Measurements from ENCODE around the gene CEP170B.
"Not testable (repeated sequence)": the region's sequence is repeated elsewhere in the genome, so short reads cannot be mapped to it uniquely, and the experiment has no call there.

CEP170B gene

GRCh38 chr14:104844306-104845032 lies 20.6 kb upstream of the CEP170B start:
- FAIRE-seq, result no peak

DNA sequence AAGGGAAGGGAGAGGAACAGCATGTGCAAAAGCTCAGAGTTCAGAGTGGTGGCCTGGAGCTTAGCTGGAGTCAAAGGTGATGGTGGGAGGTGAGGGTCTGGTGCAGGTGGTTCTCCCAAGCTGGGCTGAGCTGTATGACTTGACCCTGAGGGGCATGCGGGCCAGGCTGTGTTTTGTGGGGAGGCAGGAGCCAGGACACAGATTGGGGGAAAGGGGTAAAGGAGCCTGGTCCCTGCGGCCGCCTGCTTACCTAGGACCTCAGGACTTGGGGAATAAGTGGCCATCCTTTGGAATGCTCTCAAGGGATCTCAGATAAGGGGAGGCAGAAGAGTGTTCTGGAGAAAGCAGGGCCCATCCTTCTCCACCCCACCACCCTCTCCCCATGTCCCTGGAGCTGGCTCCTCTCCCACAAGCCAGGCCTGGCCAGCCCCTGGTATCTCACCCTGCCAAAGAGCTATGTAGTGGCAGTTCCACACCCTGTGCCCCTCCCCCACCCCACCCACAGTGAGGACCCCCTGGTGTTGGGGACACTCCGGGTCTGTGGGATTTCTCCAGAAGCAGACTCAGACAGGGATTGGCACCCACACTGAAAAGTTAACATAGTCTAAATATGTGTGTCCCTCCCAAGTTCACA lies 19.9 kb upstream of the CEP170B start:
- FAIRE-seq, result no peak

DNA sequence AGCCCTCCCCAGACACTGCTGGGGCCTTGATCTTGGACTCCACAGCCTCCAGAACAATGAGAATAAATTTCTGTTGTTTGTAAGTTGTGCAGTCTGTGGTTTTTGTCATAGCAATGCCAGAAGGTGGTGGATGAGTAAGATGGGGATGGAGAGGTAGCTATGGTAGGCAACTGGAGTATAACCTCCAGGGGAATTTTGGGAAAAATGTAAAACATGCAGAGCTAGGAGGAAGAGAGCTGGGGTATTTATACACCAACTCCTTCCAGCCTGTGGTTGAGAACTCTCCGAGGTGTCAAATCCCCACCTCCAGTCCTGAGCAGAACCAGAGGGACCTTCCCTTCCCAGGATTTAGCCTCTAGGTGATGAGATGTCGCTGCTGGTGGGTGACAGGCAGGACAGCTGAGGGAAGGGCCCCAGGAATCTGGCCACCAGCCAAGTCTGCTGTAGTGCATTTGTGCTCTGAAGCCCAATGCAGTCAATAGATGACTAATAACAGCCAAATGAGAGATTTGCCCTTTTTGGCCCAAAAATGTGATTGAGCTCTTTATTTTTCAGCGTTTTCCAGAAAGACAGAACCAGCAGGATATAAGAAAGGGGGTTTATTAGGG lies 19.1 kb upstream of the CEP170B start:
- FAIRE-seq, result no peak

GRCh38 chr14:104852280-104852663 lies 12.8 kb upstream of the CEP170B start:
- FAIRE-seq, result no peak

- FAIRE-seq, result no peak
These were observed 9.5 kb upstream of the CEP170B start for GRCh38 chr14:104855532-104856090.

DNA sequence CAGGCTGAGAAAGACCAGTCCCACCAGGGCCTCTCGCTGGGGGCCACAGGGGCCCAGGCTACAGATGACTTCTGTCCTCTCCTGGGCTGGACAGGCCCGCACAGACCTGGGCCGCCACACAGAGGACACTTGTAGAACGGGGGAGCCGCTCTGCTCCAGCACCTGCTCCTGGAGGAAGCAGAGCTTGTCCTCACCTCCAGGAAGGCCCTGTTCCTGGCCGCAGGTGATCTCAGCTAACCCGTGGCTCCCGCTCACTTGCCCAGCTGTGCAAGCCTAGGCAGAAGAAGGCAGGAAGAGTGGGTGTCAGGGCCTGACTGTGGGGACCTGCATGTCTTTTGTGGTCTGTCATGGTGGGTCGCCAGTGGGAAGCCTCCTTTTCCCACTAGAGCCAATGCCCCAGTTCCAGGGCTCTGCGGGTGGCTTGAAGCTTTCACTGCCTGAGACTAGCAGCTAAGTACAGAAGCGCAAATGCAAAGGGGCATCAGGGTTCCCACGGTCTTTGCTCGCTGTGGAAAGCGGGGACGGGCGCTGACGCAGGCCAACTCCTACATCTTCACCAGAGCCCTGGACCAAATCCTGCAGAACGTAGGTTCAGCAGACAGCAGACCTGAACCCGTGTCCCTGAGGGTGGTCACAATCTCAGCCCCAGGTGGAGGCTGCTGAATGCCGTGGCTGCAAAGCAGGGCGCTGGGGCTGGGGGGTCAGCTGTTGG lies 8.8 kb upstream of the CEP170B start:
- FAIRE-seq, result no peak

DNA sequence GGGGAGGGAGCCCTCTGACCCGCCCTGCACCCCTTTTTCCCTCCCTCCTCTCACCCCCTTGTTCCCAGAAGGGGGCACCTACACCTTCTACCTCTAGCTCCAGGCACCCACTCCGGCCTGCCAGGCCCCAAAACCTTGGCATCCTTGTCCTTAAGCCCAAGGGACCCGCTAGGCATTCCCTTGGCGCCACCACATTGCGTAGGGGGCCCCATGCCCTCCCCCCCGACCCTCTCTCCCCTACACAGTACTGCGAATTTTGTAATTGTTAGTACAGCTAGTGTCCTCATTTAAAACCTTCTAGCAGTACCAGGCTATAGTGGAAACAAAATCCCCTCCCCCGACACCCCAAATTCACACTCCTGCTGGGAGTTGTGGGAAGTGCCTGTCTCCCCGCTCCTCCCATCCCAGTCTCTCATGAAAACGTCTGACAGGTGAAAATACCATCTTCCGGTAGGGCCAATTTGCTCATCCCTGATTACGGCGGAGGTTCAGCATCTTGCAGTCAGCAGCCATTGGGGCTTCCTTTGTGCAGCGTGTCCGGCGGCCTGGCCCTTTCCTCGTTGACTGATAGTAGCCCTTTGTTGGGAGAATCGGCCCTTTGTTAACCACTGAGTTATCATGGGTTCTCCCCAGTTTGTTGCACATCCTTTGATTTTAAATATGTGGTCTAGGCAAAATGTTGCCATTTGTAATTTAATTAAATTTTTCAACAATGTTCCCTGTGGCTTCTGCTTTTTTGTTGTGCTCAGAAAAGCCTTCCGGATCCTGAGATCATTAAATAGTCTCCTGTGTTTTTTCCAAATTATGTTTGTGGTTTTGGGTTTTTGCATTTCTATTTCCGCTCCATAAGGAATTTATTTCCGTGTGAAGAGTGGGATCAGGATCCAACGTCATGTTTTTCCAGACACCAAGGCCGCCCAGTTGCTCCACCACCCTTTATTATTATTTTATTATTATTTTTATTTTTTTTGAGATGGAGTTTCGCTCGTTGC lies 7.9 kb upstream of the CEP170B start:
- FAIRE-seq, result no peak

DNA sequence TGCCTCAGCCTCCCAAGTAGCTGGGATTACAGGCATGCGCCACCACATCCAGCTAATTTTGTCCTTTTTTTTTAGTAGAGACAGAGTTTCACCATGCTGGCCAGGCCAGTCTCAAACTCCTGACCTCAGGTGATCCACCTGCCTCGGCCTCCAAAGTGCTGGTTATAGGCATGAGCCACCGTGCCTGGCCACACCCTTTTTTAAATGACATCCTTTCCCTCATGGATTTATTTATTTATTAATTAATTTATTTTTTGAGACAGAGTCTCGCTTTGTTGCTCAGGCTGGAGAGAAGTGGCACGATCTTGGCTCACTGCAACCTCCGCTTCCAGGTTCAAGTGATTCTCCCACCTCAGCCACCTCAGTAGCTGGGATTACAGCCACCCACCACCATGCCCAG lies 7.1 kb upstream of the CEP170B start:
- not testable (repeated sequence) for FAIRE-seq

GRCh38 chr14:104858811-104859426 lies 6.1 kb upstream of the CEP170B start:
- FAIRE-seq, result no peak

- FAIRE-seq, result no peak
These were observed 5.2 kb upstream of the CEP170B start for GRCh38 chr14:104859900-104860299.

- FAIRE-seq, result no peak
These were observed 4.7 kb upstream of the CEP170B start for GRCh38 chr14:104860414-104860813.

DNA sequence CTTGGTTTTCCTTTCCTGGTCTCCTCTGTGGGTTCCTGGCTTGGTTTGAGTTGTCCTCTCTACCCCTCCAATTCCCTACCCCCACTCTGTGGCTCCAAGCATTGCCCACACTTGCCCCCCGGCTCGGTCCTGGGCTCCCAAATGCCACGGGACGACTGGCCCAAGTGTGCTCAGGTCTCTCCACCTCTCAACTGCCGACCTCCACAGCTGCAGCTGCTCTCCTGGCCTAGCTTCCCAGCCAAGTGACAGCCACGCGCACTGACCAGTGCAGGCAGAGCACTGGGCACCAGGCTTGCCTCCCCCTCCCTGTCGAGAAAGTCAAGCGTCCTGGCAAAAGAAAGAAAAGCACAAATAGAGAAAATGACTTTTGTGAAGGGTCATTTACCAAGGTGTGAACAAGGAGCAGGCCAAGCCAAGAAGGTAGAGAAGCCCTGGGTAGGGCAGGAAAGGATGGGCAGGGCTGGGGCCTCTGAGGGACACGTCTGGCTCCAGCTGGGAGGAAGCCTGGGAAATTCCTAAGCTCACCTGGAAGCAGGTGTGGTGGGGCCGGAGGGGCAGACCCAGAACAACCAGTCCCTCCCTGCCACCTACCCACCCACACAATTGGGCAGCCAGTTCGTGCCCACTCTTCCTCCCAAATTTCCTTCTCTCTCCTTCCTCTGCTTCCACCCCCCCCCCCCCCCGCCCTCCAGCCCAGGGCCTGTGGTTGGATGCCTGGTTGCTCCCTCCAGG lies 1.8 kb upstream of the CEP170B start:
- FAIRE-seq, result no peak

DNA sequence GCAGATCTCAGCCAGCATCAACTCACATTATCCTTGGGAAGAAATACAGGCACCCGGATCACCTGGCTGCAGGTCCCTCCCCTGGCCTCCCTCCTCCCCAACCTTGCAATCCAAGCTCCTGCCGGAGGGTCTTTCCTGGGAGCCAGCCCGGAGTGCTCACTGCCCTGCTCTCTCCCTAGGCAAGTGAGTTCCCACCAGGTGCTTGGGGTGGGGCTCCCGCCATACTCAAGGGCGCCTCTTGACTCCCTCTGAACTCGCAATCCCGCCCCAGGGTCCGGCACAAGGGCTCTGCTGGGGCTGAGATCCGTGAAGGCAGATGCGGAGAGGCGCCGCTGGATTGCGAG lies 1.2 kb upstream of the CEP170B start:
- no peak for FAIRE-seq

DNA sequence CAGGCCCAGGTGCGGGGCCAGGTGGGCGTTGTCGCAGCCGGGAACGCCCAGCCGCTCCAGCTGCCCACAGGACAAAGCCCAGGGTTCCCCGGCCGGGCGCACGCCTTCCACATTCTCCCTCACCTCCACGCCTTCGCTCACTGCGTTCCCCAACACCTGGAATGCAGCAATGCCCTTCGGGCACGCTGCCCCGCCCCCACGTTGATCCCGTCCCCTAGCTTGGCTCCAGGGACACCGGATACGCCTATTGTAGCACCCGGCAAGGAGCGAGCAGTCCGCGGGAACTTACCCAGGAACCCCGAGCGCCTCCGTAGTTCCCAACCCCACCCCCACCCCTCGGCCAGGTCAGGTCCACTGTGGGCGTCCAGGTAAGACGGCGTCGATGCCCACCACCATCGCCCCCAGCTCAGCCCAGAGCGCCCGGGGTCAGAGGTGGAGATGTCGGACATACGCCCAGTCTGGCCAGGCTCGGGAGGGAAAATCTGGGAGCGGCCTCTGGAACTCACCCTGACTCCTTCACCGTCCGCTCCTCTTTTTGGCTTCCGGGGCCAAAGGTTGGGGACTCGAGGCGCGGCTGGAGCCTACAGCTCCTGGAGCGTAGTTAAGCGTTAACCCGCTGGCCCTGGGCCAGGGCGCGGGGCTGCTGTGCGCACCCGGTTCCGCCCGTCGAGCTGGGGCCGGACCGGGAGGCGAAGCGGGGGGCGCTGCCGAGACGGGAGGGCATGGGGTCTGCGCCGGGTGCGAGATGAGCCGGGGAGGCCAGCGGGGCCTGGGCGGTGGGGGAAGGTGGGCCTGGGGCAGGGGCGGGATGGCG lies 594 bp upstream of the CEP170B start:
- FAIRE-seq, result no peak

DNA sequence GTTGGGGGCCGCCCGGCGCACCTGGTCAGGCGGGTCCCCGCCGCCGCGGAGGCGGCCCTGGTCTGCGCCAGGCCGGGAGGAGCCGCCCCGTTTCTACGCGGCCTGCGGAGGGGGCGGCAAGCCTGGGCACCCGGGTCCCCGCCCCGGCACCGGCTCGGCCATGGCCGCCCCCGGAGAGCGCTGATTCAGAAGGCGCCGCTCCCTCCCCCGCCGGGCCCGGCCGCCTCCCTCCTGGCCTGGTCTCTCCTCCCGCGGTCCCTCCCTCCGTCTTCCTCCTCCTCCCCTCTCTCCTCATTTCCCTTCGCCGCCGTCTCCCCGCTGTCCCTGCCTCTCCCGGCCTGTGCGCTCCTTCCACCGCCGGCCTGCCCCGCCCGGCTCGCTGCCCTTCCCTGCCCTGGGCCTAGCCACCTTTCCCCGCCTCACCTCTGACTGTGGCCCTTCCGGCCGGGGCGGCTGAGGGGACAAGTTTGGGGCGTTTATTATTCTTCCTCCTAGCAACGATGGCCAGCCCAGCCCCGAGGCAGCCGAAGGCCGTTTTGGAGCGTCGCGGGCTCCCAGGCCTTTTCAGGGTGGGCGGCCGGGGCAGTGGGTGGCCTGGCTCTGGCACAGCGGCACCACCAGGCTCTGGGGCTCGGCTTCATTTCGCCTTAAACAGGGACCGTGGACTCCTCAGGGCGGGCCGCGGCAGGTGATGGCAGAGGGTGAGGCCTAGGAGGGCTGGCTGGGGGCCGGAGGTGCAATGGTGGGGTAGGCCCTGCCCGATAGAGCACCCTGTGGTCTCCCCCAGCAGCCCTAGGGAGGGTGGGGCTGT lies 768 bp downstream of the CEP170B start:
- FAIRE-seq, result no peak

- FAIRE-seq, result no peak
These were observed 1.6 kb downstream of the CEP170B start for GRCh38 chr14:104866451-104867370.

GRCh38 chr14:104867371-104868059 lies 2.4 kb downstream of the CEP170B start:
- no peak for FAIRE-seq
